WI38 (cell line): ENCODE results near the gene ZDHHC20.

Source experiments
- H3K4me3 ChIP-seq: 2 replicates; pipeline ENCODE4 v1.5.1; 2011; ENCODE audit warnings: low read depth, mild to moderate bottlenecking, control low read depth, low read length
- CTCF ChIP-seq: IDR thresholded peaks from 2 replicates; pipeline ENCODE4 v1.5.1; 2012; ENCODE audit warnings: low read depth, mild to moderate bottlenecking, control low read depth, low read length

The ZDHHC20 gene

GRCh38 chr13:21341637-21342422 lies 117.3 kb downstream of the ZDHHC20 start:
- no peak for TF ChIP-seq CTCF
- H3K4me3 ChIP-seq: no peak overlapping the region

- no peak overlapping the region for H3K4me3 ChIP-seq
- no peak for TF ChIP-seq CTCF
Observed at GRCh38 chr13:21338639-21339278, 120.3 kb downstream of the ZDHHC20 start.

- H3K4me3 ChIP-seq: no peak overlapping the region
- TF ChIP-seq CTCF: no peak
Observed at GRCh38 chr13:21338156-21338555, 120.9 kb downstream of the ZDHHC20 start.

- no peak for TF ChIP-seq CTCF
- H3K4me3 ChIP-seq: no peak overlapping the region
Observed at GRCh38 chr13:21336609-21337349, 122.3 kb downstream of the ZDHHC20 start.

- no peak overlapping the region for H3K4me3 ChIP-seq
- TF ChIP-seq CTCF: no peak
Observed at GRCh38 chr13:21333186-21333585, 125.9 kb downstream of the ZDHHC20 start.

GRCh38 chr13:21330126-21330861 lies 128.8 kb downstream of the ZDHHC20 start:
- no peak for TF ChIP-seq CTCF
- no peak overlapping the region for H3K4me3 ChIP-seq
